T-helper 1 cell (primary cell): Measurements from ENCODE around the gene GNA12.
A peak's percentile ranks its signal among the peaks of the same experiment; 100 is the strongest.

Experiments used
- DNase-seq, 5 donors: peaks; one replicate each; pipeline ENCODE4 v3.0.0-alpha.2; 2012 to 2020
- total RNA-seq, 4 donors: gene quantifications; one replicate each; lab custom pipeline; 2026; lab: John Stamatoyannopoulos, UW

The GNA12 gene
- total RNA-seq: 11.5 to 18.0 (median 16.0) reads per million in 4 donors

GRCh38 chr7:2844153-2845033 lies at the start of gene GNA12:
GNA12 (minus strand) TSS chr7:2844308; CDS start chr7:2844161, 147 bp downstream.
- peak; percentile 92 to 99 (median 95) for DNase-seq

GRCh38 chr7:2893411-2893861 lies 49.3 kb upstream of the GNA12 start:
- peak in 1 of 5 donors; percentile 23 for DNase-seq

GRCh38 chr7:2892549-2892948 lies 48.4 kb upstream of the GNA12 start:
- DNase-seq: no peak

- DNase-seq: no peak
Observed at GRCh38 chr7:2887816-2888215, 43.7 kb upstream of the GNA12 start.

GRCh38 chr7:2886900-2887299 lies 42.8 kb upstream of the GNA12 start:
- DNase-seq: peak in 3 of 5 donors; percentile 27 to 68 (median 33)

- DNase-seq: no peak
Observed at GRCh38 chr7:2886391-2886790, 42.3 kb upstream of the GNA12 start.

- DNase-seq: no peak
Observed at GRCh38 chr7:2884161-2884560, 40.1 kb upstream of the GNA12 start.

- DNase-seq: no peak
Observed at GRCh38 chr7:2883101-2883500, 39.0 kb upstream of the GNA12 start.

- no peak for DNase-seq
Observed at GRCh38 chr7:2882111-2882510, 38.0 kb upstream of the GNA12 start.

- no peak for DNase-seq
Observed at GRCh38 chr7:2880874-2881533, 36.9 kb upstream of the GNA12 start.

- DNase-seq: no peak
Observed at GRCh38 chr7:2880051-2880450, 35.9 kb upstream of the GNA12 start.

- DNase-seq: no peak
Observed at GRCh38 chr7:2879354-2879753, 35.2 kb upstream of the GNA12 start.

- no peak for DNase-seq
Observed at GRCh38 chr7:2878306-2878705, 34.2 kb upstream of the GNA12 start.

- no peak for DNase-seq
Observed at GRCh38 chr7:2876031-2876731, 32.1 kb upstream of the GNA12 start.

GRCh38 chr7:2873686-2874551 lies 29.8 kb upstream of the GNA12 start:
- no peak for DNase-seq

GRCh38 chr7:2873146-2873545 lies 29.0 kb upstream of the GNA12 start:
- DNase-seq: no peak

GRCh38 chr7:2872296-2872874 lies 28.3 kb upstream of the GNA12 start:
- DNase-seq: no peak

- DNase-seq: peak in 3 of 5 donors; percentile 17 to 80 (median 49)
Observed at GRCh38 chr7:2870471-2870931, 26.4 kb upstream of the GNA12 start.

GRCh38 chr7:2869981-2870380 lies 25.9 kb upstream of the GNA12 start:
- no peak for DNase-seq

GRCh38 chr7:2866601-2867000 lies 22.5 kb upstream of the GNA12 start:
- no peak for DNase-seq

GRCh38 chr7:2864999-2865670 lies 21.0 kb upstream of the GNA12 start:
- DNase-seq: peak; percentile 39 to 70 (median 63)
